ENCODE data around the gene C1QA.

GRCh38 chr1:22625262-22625925 lies 11.0 kb upstream of the C1QA start:
- TF ChIP-seq CTCF (optimal IDR thresholded peaks at IDR 0.05 in 1 of 3, IDR thresholded peaks at IDR 0.05 in 1 of 3, conservative IDR thresholded peaks at IDR 0.05 in 1 of 3; ENCODE audit: extremely low read depth in 1 of 3, insufficient read depth in 2 of 3, low read length in 3 of 3) (no peak), EZH2 (IDR thresholded peaks at IDR 0.05; ENCODE audit: low read length) (no peak)

Measured in keratinocyte (primary cell).